Stimulated activated CD8-positive, alpha-beta memory T cell treated with anti-CD3 and anti-CD28 coated beads, Interleukin-4, amount 100 ng/mL, for 24 hours (primary cell): ENCODE measurements around the gene C1S.
"Not testable (repeated sequence)": the region's sequence is repeated elsewhere in the genome, so short reads cannot be mapped to it uniquely, and the experiment has no call there.

Source experiments
- DNase-seq: peaks from one replicate; pipeline ENCODE4 v3.0.0-alpha.2; 2020; ENCODE audit warnings: low read depth

C1S gene

DNA sequence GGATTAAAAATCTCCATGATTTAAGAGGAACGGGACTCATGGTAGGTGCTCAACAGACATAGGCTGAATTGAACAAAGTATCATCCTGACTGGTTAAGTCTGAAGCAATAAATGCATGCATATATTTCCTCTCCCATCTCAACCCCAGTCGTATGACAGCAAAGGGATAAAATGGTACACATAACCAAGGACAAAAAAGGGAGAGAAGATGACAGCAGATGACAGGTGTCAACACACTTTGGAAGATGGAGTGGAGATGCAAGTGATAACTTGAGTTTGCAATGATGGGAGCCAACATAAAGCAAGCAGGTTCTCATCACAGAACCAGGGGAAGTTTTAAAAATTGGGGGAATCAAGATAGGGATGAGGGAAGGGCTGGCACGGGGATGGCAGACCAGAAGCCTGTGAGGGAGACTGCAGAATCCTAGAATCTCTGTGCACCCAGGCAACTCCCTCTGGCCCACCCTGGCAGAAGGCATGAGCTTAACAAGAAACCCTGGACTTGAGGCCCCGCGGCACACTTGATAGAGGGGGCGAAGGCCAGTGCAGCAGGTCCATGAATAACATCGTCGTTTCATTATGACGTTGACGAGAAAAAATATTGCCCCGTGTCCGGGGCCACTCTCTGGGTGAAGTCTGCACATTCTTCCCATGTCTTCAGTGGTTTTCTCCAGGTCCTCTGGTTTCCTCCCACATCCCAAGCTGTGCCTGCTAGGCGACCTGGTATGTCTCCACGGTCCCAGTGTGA lies 43.5 kb downstream of the C1S start:
- no peak for DNase-seq

- DNase-seq = no peak
Observed at GRCh38 chr12:7106082-7106481, 45.6 kb downstream of the C1S start.

DNA sequence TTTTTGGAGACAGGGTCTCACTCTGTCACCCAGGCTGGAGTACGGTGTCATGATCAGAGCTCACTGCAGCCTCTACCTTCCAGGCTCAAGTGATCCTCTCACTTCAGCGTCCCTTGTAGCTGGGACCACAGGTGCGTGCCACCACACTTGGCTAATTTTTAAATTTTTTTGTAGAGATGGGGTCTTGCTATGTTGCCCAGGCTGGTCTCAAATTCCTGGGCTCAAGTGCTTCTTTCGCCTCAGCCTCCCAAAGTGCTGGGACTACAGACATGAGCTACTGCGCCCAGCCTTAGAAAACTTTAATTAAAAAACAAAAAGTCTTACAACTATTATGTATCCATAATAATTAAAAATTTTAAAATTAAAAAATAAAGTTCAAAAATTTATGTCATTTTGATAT lies 46.7 kb downstream of the C1S start:
- not testable (repeated sequence) for DNase-seq

DNA sequence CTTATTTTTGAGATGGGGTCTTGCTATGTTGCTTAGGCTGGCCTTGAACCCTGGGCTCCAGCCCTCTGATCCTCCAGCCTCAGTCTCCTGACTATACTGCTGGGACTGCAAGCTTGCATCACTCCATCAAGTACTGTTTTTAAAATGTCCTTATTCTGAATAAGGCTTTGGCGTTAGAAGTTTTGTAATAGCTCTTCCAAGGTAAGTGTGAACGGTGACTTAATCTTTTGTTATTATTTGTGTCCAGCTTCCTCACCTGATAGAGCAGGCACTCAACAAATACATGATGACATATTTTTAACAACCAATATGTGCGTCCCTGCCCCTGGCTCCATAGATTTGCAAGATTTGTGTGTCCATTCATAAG lies 47.1 kb downstream of the C1S start:
- no peak for DNase-seq

DNA sequence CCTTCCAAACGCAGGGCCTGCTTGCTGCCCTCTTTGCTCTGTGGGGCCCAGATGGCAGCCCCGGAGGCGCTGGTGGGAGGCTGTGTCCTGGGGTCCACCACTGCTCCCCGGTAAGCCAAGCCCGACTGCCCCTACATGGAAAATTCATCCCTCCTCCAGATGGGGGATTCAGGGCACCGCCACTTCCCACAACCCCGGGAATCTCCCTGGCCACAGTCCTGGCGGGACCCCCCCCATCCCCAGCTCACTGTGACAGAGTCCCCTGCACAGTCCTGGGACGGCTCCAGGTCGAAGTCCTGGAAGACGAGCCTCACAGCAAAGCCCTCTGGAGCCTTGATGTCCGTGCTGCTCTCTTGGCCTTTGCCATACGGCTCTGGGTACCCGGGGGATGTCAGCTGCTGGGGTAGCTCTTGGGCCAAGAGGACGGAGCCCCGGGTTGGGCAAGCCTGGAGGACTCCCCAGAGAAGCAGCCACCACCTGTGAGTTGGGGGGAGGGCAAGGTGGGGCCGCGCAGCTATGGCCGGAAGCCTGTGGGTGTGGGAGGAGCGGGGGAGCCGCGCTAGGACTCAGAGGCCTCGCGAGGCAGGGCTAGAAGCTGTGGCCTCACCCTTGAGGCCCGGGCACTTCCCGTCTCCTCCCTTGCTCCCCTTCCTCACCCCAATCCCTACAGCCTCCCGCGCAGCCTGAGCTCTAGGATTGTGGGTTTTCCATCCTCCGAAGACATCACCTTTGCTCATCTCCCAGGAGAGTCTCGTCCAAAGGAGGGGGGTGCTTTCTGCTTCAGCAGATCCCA lies 47.7 kb downstream of the C1S start:
- DNase-seq = peak; percentile 55

DNA sequence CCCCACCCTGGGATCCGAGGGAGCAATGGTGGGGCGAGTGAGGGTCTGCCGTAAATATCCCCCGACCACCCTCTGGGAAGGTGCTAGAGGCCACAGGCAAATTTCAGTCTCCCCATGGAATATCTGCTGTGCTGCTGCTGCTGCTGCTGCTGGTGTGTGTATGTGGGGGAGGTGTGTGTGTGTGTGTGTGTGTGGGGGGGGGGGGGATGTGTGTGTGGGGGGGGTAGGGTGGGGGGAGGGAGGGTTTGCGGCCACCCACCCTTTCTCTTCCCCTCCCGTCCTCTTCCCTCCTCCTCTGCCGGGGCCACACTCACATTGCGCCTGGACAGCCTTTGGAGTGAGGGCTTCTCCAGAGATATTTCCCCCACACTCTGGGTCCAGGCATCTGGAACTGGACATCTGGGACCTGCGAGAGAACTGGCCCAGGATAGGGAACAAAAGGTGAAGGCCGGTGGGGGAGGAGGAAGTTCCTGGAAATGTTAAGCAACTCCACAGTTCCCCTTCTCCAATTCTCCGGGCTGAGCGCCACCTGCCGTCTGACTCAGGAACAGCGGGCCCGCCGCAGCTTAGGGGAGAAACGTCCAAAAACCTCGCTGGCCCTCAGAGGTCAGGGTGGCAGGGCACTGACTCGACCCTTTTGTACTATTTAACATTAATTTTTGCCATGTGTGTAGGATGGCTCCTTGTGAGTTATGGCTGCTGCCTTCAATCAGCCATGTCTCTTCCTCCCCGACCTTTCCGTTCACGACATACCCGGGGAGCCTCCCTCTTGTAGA lies 48.5 kb downstream of the C1S start, which contains the start of gene C1RL:
Gene C1RL, minus strand, starts transcription at position 419 of the 776 bp plus-strand sequence. Its CDS starts 34 bp downstream, at position 385.
- DNase-seq = peak; percentile 71

GRCh38 chr12:7109572-7109920 lies 49.0 kb downstream of the C1S start:
- DNase-seq = no peak

GRCh38 chr12:7110661-7111060 lies 50.1 kb downstream of the C1S start:
- DNase-seq = no peak

DNA sequence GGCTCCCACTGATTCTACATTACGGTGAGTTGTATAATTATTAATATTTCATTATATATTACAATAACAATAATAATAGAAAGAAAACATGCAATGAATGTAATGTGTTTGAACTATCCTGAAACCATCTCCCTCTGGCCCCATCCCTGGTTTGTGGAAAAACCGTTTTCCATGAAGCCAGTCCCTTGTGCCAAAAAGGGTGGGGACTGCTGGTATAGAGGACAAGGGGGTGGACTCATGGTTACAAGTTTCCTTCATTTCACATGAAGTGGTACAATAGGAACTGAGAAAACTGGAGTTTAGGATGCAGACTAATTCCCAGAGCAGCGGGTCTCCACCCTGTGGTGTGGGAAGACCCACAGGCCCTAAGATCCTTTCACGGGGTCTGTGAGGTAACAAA lies 51.5 kb downstream of the C1S start:
- DNase-seq = no peak

- no peak for DNase-seq
Observed at GRCh38 chr12:7113389-7113871, 52.9 kb downstream of the C1S start.

DNA sequence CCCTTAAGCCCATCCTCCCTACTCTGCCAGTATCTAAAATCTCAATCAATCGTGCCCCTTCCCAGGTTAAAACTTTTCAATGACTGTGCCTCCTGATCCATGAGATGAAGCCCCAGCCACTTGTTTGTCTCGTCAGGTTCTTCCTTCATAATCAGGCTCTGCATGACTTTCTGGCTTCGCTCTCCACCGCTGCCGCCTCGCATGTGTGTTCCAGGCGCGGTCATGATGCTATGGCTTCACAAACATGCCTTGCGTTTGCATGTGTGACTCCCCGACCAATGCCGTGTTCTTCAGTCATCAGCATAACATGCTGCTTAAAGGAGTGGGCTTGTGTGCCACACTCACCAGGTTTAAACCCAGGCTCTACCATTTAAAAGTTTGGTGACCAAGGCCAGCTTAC lies 53.5 kb downstream of the C1S start:
- no peak for DNase-seq

- no peak for DNase-seq
Observed at GRCh38 chr12:7114851-7115250, 54.3 kb downstream of the C1S start.

DNA sequence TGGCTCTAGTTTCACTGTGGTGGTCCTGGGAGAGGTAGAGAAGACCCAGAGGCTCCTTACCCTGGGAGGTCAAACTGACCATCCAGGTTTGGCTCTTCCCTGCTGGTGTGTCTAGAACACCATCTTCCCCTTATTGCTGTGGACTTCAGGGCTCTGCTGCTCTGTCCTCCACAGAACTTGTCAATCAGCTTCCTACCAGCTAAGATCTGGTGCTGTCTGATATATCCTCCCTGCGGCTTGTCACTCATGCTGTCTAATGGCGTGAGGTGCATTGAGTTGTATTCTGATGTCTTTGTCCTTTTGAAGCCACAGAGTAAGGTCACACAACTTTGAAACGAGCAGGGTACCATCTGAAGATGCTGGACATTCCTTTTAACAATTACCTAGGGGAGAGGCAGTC lies 55.7 kb downstream of the C1S start:
- no peak for DNase-seq

- no peak for DNase-seq
Observed at GRCh38 chr12:7116916-7117315, 56.4 kb downstream of the C1S start.

- DNase-seq = no peak
Observed at GRCh38 chr12:7117670-7118069, 57.2 kb downstream of the C1S start.

DNA sequence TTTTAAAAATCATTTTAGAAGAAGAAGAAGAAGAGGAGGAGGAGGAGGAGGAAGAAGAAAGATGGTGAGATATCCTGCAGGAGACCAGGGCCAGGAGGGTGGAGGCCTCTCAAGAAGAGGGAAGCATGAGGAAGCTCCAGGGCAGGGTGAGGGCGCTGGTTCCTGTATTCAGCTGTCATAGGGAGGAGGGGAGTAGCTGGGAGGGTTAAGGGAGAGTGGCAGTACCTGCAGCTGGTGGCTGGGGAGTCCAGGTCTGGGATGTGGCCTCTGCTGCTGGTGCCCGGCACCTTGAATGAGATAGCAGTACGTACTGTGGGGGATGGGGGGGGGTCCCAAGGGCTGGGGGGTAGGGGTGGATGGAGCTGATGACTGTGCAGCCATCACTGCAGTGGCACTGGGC lies 58.4 kb downstream of the C1S start:
- no peak for DNase-seq

DNA sequence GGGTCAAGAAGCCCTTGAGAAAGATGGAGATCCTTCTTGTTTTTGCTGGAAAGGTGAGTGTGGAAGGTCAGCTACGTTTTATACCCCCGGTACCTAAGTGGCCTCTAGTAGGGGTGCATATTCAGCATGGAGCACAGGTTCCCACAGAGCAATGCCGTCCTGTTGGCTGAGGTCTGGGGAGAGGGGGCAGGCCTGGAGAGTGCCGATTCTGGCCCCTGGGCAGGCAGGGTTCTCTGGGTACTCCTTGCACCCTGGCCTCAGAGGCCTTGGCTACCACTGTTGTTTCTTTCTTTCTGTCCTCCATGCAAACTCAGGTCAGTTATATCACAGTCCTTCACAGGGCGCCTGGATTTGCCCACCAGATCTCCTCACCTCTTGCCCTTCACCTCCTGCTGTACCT lies 59.6 kb downstream of the C1S start:
- no peak for DNase-seq
